ENCODE results near the gene ARHGAP1.

GRCh38 chr11:46719543-46720218 lies 19.3 kb upstream of the ARHGAP1 start:
- TF ChIP-seq CTCF (IDR thresholded peaks at IDR 0.05) (no peak), POLR2A (IDR thresholded peaks at IDR 0.05) (no peak)
